ENCODE measurements around the gene RPS6KA3. TPM values are rescaled to one million over a fixed set of nuclear protein-coding genes. Genes with fewer than 3 reads are reported as not detected.

The RPS6KA3 gene
- total RNA-seq, 1 experiment from 2014 or later = 9.2 TPM

DNA sequence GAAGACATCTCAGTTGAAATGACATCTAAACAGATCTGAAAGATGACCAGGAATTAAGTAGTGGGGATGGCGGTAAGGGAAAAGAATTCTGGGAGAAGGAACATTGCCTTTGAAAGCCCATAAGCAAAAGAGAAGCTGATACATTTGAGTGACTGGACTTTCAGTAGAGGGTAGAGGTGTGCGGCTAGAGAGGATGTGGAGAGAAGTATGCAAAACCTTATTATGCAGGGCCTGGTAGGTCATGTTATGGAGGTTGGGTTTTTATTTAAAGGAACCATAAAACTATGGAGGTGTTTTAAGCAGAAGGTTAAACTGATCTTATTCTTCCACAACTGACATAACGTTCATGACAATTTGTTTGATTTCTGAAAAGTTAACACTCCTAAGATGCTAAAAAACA, 36.3 kb downstream of the RPS6KA3 start:
- Histone ChIP-seq H2BK12ac (ENCODE audit: insufficient read length, low read depth, low read length) (no peak overlapping the region), H2BK5ac (ENCODE audit: insufficient read length, low read length) (no peak overlapping the region), H3K4me2 (ENCODE audit: insufficient read depth, insufficient read length, low read length) (no peak overlapping the region), H3K23me2 (ENCODE audit: insufficient read length, low read depth, low read length, poor library complexity, severe bottlenecking) (no peaks in the 10 kb centered on the region), H3K23ac (ENCODE audit: insufficient read length, low read depth, low read length) (no peak overlapping the region), H3K9ac (ENCODE audit: extremely low read depth, insufficient read length, low read length) (no peak overlapping the region), H3K79me1 (ENCODE audit: insufficient read depth, low read depth, low read length, poor library complexity, severe bottlenecking) (no peaks in the 10 kb centered on the region), H3K18ac (ENCODE audit: insufficient read length, low read depth, low read length) (no peak overlapping the region), H4K91ac (ENCODE audit: insufficient read length, low read depth, low read length) (no peak overlapping the region), H4K8ac (replicated peaks; ENCODE audit: insufficient read length, low read depth, low read length) (no peak overlapping the region), H3K79me2 (ENCODE audit: insufficient read depth, low read length) (no peaks in the 10 kb centered on the region), H4K20me1 (ENCODE audit: control insufficient read depth, insufficient read depth, insufficient read length) (no peaks in the 10 kb centered on the region), H2AK5ac (ENCODE audit: insufficient read length, low read length) (no peak overlapping the region), H3T11ph (ENCODE audit: low read length) (no peak overlapping the region), H2BK20ac (ENCODE audit: low read depth, low read length, poor library complexity, severe bottlenecking) (no peak overlapping the region), H3K27me3 (ENCODE audit: insufficient read depth, low read length) (no peaks in the 10 kb centered on the region), H3K27ac (ENCODE audit: insufficient read length, low read depth, low read length) (no peak overlapping the region), H2BK120ac (ENCODE audit: low read depth, low read length, poor library complexity, severe bottlenecking) (no peak overlapping the region), H3K4ac (ENCODE audit: low read depth, low read length) (no peak overlapping the region), H3K4me1 (ENCODE audit: insufficient read depth, low read length) (no peaks in the 10 kb centered on the region; the same call in 1 of the 2 replicates), H2AFZ (ENCODE audit: low read length) (no peak overlapping the region), H3K56ac (ENCODE audit: insufficient read length, low read depth, low read length) (no peak overlapping the region), H4K5ac (ENCODE audit: insufficient read length, low read depth, low read length) (no peak overlapping the region), H3K14ac (ENCODE audit: insufficient read depth, low read length) (no peak overlapping the region), H2BK15ac (ENCODE audit: low read depth, low read length) (no peak overlapping the region), H3K9me3 (ENCODE audit: control insufficient read depth, low read depth, low read length) (peaks cover 20% of the 10 kb centered on the region)
- H3K36me3 Mint-ChIP-seq (ENCODE audit: insufficient read depth in 1 of 3, low read depth in 3 of 3) = peaks cover 12 to 43% (median 27%) of the 10 kb centered on the region in 3 experiments; a peak in 6 of 7 replicates
- H3K9me3 Mint-ChIP-seq = peaks cover 55 to 57% of the 10 kb centered on the region in 2 experiments
- no peak overlapping the region for H3K4me3 Mint-ChIP-seq
- no peak for DNase-seq
- H3K27ac Mint-ChIP-seq = no peak overlapping the region; a peak in 1 of 7 replicates
- H3K27me3 Mint-ChIP-seq (ENCODE audit: low read depth) = no peaks in the 10 kb centered on the region
- TF ChIP-seq, protein P1, sequence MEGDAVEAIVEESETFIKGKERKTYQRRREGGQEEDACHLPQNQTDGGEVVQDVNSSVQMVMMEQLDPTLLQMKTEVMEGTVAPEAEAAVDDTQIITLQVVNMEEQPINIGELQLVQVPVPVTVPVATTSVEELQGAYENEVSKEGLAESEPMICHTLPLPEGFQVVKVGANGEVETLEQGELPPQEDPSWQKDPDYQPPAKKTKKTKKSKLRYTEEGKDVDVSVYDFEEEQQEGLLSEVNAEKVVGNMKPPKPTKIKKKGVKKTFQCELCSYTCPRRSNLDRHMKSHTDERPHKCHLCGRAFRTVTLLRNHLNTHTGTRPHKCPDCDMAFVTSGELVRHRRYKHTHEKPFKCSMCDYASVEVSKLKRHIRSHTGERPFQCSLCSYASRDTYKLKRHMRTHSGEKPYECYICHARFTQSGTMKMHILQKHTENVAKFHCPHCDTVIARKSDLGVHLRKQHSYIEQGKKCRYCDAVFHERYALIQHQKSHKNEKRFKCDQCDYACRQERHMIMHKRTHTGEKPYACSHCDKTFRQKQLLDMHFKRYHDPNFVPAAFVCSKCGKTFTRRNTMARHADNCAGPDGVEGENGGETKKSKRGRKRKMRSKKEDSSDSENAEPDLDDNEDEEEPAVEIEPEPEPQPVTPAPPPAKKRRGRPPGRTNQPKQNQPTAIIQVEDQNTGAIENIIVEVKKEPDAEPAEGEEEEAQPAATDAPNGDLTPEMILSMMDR (conservative IDR thresholded peaks at IDR 0.05) = no peak
- H3K4me1 Mint-ChIP-seq = peaks cover 7 to 9% of the 10 kb centered on the region in 2 experiments
- no CpG with 5 or more reads among the region's 3 CpGs for WGBS (ENCODE audit: extremely low coverage, insufficient read length, low lambda C conversion rate)
